Prostate gland (tissue), 2 donors: ENCODE results near the gene JAKMIP2. TPM values are rescaled to one million over a fixed set of nuclear protein-coding genes. Genes with fewer than 3 reads are reported as not detected.

ENCODE experiments used
- DNase-seq: peaks from one replicate; pipeline ENCODE4 v3.0.0-alpha.2; 2019; ENCODE audit warnings: low spot score
- H3K27ac ChIP-seq, 2 donors: fragments of 200-600 bp; sonication (generic); 2 replicates each; pipeline ENCODE4 v1.5.1; 2017 to 2019
- H3K27me3 ChIP-seq: fragments of 200-600 bp; sonication (generic); replicated peaks from 2 replicates; pipeline ENCODE4 v1.5.1; 2019; ENCODE audit not compliant: insufficient read depth
- H3K36me3 ChIP-seq, 2 donors: fragments of 200-600 bp; sonication (generic); 1 replicate in 1 of 2; 2 replicates in 1 of 2; pipeline versions ENCODE4 v1.5.1 to v1.8.1; 2017 to 2019
- H3K4me1 ChIP-seq: fragments of 200-600 bp; sonication (generic); replicated peaks from 2 replicates; pipeline ENCODE4 v1.5.1; 2019
- H3K4me3 ChIP-seq, 2 donors: fragments of 200-600 bp; sonication (generic); 2 replicates each; pipeline ENCODE4 v1.5.1; 2017 to 2019
- H3K9me3 ChIP-seq: fragments of 200-600 bp; sonication (generic); 2 replicates; pipeline ENCODE4 v1.5.1; 2017
- POLR2A ChIP-seq: fragments of 450-650 bp; IDR thresholded peaks from one replicate; pipeline ENCODE4 v1.6.1; 2016; ENCODE audit warnings: antibody characterized with exemption, mild to moderate bottlenecking
- POLR2AphosphoS5 ChIP-seq: sonication (generic); formaldehyde crosslinking; IDR thresholded peaks from one replicate; pipeline ENCODE4 v1.6.1; 2017; ENCODE audit warnings: antibody characterized with exemption
- WGBS: methylation state at CpG from one replicate; pipeline ENCODE4 v1.1.5; 2018; 5-methylcytosine and 5-hydroxymethylcytosine counted together
- intact Hi-C: fragments of 100-400 bp; cut with DNase I; formaldehyde crosslinking; loops from one replicate; pipeline ENCODE4 v1.14.2; 2022
- total RNA-seq, 2 donors: library from RNA; depleted of rRNA; stranded (reverse); fragments of >200 nt; gene quantifications; one replicate each; pipeline ENCODE4 v1.1.0, GENCODE V29; 2016
- TF ChIP-seq, protein P1 (sequence below), 4 experiments: fragments of 200-600 bp in 2 of 4; fragments of 450-650 bp in 2 of 4; sonication (generic) in 2 of 4; IDR thresholded peaks; 1 replicate in 3 of 4; 2 replicates in 1 of 4; pipeline ENCODE4 v1.5.1; 2016 to 2019; ENCODE audit warnings: antibody characterized with exemption in 4 of 4, mild to moderate bottlenecking in 2 of 4, moderate library complexity in 2 of 4

Gene JAKMIP2
- total RNA-seq, 2 donors from 2014 or later: 0.85 to 1.2 TPM

DNA sequence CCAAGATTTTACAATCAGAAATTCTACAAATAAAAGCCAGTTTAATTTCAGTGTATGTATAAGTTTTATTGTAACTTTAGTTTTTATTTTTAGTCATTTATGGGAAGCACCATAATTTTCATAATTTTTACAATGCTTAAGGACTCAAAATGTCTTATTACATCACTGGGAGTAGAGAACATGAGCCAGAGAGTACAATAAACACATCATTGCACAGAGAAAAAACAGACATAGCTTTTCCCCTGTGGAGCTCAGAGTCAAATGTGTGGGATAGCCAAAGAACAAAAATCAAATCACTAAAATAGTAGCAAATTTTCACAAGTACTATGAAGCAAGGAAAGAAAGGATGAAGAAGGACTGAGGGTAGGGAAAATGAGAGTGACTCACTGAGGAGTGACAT, 5.5 kb upstream of the JAKMIP2 start:
- DNase-seq: no peak
- no peaks in the 10 kb centered on the region for H3K36me3 ChIP-seq
- peaks cover 1% of the 10 kb centered on the region for H3K27me3 ChIP-seq
- intact Hi-C loops: no loop called here
- no peak overlapping the region for H3K27ac ChIP-seq
- H3K4me3 ChIP-seq: no peak overlapping the region
- H3K4me1 ChIP-seq: no peaks in the 10 kb centered on the region
- no peaks in the 10 kb centered on the region for H3K9me3 ChIP-seq
- no peak for TF ChIP-seq POLR2A
- no peak for TF ChIP-seq POLR2AphosphoS5
- TF ChIP-seq, protein P1, sequence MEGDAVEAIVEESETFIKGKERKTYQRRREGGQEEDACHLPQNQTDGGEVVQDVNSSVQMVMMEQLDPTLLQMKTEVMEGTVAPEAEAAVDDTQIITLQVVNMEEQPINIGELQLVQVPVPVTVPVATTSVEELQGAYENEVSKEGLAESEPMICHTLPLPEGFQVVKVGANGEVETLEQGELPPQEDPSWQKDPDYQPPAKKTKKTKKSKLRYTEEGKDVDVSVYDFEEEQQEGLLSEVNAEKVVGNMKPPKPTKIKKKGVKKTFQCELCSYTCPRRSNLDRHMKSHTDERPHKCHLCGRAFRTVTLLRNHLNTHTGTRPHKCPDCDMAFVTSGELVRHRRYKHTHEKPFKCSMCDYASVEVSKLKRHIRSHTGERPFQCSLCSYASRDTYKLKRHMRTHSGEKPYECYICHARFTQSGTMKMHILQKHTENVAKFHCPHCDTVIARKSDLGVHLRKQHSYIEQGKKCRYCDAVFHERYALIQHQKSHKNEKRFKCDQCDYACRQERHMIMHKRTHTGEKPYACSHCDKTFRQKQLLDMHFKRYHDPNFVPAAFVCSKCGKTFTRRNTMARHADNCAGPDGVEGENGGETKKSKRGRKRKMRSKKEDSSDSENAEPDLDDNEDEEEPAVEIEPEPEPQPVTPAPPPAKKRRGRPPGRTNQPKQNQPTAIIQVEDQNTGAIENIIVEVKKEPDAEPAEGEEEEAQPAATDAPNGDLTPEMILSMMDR (IDR thresholded peaks at IDR 0.05): no peak

GRCh38 chr5:147786142-147786541, 3.6 kb upstream of the JAKMIP2 start:
- intact Hi-C loops: no loop called here
- H3K9me3 ChIP-seq: no peaks in the 10 kb centered on the region
- H3K4me3 ChIP-seq: no peak overlapping the region
- WGBS: 80% methylated on average over 2 of the region's 2 CpGs
- no peaks in the 10 kb centered on the region for H3K36me3 ChIP-seq
- no peak for DNase-seq
- no peak overlapping the region for H3K27ac ChIP-seq
- no peak for TF ChIP-seq POLR2AphosphoS5
- no peak for TF ChIP-seq POLR2A
- TF ChIP-seq, protein P1 (IDR thresholded peaks at IDR 0.05): no peak
- peaks cover 2% of the 10 kb centered on the region for H3K27me3 ChIP-seq
- no peaks in the 10 kb centered on the region for H3K4me1 ChIP-seq

DNA sequence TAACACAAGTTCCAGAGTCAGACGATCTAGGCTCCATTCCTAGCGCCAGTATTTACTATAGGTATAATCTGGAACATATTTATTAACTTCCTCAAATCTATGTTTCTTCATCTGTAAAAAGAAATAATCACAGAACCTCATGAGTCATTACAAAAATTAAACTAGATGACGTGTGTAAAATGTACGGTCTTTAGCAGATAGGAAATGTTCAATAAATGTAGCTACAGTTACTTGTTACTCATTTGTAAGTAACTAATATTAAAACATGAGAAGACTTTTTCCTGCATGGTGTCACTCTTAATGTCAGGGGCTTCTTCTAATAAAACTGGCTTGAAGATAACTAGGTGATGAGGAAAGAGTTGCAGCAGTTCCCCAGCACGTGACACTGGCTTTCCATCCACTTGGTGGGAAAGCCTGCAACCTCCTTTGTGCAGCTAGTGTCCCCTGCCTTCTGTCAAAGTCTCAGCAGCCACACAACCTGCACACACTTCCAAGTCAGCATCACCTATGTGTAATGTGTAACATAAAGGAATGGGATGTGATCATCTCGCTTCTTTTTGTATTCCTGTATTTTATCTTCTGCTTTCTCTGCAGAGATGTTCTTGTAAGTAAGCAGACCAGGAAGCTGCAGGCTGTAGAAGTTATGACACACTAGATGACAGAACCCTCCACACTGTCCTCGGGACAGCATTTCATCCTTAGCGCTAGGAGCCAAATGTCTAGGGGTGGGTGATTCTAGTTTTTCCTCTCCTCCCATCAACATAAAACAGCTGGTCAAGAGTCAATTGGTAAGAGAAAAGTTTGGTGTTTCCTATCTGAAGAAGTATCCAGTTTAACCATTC, 1.8 kb upstream of the JAKMIP2 start:
- Histone ChIP-seq H3K9me3 (no peaks in the 10 kb centered on the region), H3K27me3 (peaks cover 2% of the 10 kb centered on the region), H3K4me1 (no peaks in the 10 kb centered on the region), H3K4me3 (no peak overlapping the region), H3K36me3 (no peaks in the 10 kb centered on the region), H3K27ac (no peak overlapping the region)
- no peak for TF ChIP-seq POLR2AphosphoS5
- no peak for TF ChIP-seq POLR2A
- TF ChIP-seq, protein P1 (IDR thresholded peaks at IDR 0.05): no peak
- 54% methylated on average over 8 of the region's 8 CpGs for whole genome bisulfite sequencing
- intact Hi-C loops: no loop called here
- DNase-seq: no peak

DNA sequence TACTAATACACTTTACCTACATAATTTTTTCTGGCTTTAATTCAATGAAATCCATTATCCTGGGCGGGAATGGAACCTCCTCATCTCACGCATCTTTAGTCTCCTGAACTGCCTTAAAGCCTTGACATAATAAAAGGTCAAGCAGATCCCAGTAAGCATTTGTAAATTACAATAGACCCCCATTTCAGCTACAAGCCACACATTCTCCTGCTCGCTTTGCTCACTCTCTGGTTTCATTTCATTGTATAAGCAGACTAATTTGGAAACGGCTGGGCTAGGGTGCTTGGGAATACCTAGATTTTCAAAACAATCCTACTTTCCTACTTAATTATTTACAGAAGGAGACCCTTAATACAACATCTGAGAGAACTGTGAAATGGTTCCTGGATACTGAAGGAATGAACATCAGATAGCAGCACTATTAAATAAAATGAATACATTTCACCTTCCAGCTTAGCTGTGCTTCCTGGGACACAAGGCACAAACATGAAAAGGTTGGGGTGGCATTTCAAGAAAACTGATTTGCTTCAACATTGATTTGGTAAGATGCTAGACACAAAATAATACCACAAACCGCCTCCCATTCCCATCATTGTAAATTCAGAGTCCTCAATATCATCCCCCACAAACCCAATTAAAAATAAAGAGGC, 1.5 kb downstream of the JAKMIP2 start:
- Histone ChIP-seq H3K9me3 (no peaks in the 10 kb centered on the region), H3K27me3 (peaks cover 2% of the 10 kb centered on the region), H3K36me3 (no peaks in the 10 kb centered on the region), H3K27ac (no peak overlapping the region), H3K4me3 (no peak overlapping the region), H3K4me1 (no peaks in the 10 kb centered on the region)
- intact Hi-C loops: no loop called here
- WGBS: 87% methylated on average over 5 of the region's 5 CpGs
- DNase-seq: no peak
- TF ChIP-seq, protein P1 (IDR thresholded peaks at IDR 0.05): no peak
- TF ChIP-seq POLR2A (no peak), POLR2AphosphoS5 (no peak)
